AG04449 (cell line): ENCODE measurements around the gene RAD23A.
A peak's percentile ranks its signal among the peaks of the same experiment; 100 is the strongest.

Source experiments
- CTCF ChIA-PET: fragments of 350-600 bp; formaldehyde crosslinking; extraction: SDS; loops from one replicate; lab custom pipeline; 2021; ENCODE audit warnings: antibody characterized with exemption; lab: Yijun Ruan, JAX
- POLR2A ChIA-PET: fragments of 400-600, 350-600 bp; formaldehyde crosslinking; extraction: SDS; loops from one replicate; lab custom pipeline; 2020; ENCODE audit warnings: antibody characterized with exemption, inconsistent platforms; lab: Yijun Ruan, JAX
- DNase-seq: peaks from one replicate; pipeline ENCODE4 v3.0.0-alpha.2; 2010; ENCODE audit warnings: low read depth, low spot score
- H3K4me3 ChIP-seq: 2 replicates; pipeline ENCODE4 v1.5.1; 2011; ENCODE audit warnings: low read depth, mild to moderate bottlenecking, control low read depth, low read length
- TF ChIP-seq, protein P1 (sequence below): IDR thresholded peaks from one replicate; pipeline ENCODE4 v1.5.1; 2011; ENCODE audit warnings: mild to moderate bottlenecking, moderate library complexity, low read length, control low read depth, inconsistent platforms; ENCODE audit not compliant: insufficient read depth; ENCODE audit errors: missing control alignments

Gene RAD23A

DNA sequence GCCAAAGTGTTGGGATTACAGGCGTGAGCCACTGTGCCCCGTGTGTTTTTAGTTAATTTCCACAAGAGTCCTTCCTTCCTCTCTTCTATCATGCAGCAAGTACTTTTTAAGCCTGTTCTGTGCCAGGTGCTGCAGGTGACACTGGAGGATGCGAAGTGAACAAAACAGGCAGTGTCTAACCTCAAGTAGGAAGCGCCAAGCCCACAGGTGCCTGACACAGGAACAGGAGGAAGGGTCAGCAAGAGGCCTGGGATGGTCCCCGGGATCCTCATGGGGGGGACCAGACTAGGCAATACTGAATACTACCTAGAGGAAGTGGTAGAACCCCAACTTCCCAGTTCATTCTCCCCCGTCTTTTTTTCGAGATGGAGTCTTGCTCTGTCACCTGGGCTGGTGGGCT is 9.1 kb upstream of the RAD23A start:
- H3K4me3 ChIP-seq: no peak overlapping the region
- ChIA-PET POLR2A (no interaction called here), CTCF (interaction anchor here (1.2 kb wide), 1 partner anchor 28 kb away, joined by 3 read pairs; no protein-coding TSS in a partner anchor)
- TF ChIP-seq, protein P1, sequence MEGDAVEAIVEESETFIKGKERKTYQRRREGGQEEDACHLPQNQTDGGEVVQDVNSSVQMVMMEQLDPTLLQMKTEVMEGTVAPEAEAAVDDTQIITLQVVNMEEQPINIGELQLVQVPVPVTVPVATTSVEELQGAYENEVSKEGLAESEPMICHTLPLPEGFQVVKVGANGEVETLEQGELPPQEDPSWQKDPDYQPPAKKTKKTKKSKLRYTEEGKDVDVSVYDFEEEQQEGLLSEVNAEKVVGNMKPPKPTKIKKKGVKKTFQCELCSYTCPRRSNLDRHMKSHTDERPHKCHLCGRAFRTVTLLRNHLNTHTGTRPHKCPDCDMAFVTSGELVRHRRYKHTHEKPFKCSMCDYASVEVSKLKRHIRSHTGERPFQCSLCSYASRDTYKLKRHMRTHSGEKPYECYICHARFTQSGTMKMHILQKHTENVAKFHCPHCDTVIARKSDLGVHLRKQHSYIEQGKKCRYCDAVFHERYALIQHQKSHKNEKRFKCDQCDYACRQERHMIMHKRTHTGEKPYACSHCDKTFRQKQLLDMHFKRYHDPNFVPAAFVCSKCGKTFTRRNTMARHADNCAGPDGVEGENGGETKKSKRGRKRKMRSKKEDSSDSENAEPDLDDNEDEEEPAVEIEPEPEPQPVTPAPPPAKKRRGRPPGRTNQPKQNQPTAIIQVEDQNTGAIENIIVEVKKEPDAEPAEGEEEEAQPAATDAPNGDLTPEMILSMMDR: no peak
- DNase-seq: no peak

DNA sequence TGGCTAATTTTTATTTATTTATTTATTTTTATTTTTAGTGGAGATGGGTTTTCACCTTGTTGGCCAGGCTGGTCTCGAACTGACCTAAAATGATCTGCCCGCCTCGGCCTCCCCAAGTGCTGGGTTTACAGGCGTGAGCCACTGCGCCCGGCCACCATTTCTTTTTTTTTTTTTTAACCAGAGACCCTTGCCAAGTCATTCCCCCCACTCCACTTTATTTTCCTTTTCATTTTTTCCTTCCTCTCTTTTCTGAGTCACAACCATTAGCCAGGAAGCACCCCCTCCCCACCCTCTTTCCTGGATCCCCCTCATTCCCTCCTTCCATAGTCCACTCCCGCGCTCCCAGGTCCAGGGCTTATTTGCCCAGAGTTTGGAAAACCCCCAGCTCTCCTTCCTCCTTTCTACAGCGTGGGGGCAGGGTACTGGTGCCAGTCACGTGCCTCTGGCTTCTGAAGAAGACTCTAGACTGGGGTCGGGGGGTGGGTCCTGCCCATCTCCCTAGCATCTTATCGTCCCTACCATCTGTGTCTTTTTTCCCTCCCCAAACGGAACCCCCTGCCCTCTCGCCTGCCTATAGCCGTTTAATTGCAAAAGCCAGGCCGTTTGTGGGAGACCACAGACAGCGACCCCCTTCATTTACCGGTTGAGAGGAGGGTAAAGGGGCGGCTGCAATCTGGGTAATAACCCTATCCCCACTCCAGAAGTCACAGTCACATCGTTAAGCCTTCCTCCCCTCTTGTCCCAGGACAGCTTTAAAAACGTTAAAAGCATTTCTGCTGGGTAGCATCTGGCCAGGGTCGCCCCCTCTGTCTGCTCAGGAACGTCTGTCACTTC is 8.4 kb upstream of the RAD23A start:
- no peak for DNase-seq
- POLR2A ChIA-PET: interaction anchor here (0.7 to 0.9 kb wide), 2 partner anchors 9 to 16 kb away, joined by 3 read pairs; no protein-coding TSS in a partner anchor

DNA sequence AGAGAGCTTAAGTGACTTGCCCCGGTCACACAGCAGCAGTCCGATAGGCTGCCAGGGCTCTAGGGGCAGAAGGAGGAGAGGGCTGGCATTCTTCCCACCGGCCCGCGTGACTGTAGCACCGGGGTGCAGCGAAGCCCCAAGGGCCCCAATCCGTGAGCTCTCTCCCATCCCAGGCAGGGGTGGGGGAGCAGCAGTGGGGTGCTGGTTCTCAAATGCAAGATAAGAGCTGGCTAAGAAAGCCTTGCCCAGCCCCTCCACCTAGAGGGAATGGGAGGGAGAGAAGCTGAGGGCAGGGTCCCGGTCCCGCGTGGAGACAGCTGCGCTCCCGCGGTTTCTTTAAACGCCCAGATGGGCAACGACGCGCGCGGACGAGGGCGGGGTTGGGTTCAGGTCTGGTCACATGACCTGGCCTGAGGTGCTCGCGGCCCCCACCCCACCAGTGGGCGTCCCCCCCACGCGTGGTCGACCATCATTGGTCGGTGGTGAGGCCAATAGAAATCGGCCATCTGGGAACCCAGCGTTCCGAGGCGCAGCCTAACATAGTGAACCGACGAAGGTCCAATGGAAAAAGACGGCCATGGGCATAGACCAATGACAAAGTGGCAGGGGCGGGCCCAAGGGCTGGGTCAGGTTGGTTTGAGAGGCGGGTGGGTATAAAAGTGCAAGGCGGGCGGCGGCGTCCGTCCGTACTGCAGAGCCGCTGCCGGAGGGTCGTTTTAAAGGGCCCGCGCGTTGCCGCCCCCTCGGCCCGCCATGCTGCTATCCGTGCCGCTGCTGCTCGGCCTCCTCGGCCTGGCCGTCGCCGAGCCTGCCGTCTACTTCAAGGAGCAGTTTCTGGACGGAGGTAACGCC is 7.5 kb upstream of the RAD23A start, which contains the start of gene CALR:
TSS of gene CALR (plus strand) at position 683 of the 852 bp plus-strand sequence. CDS start at position 754, 71 bp downstream.
- ChIA-PET CTCF (interaction anchor here (1.0 to 1.3 kb wide), 3 partner anchors 28 to 155 kb away, joined by 3 to 5 read pairs (median 4); no protein-coding TSS in a partner anchor), POLR2A (interaction anchor here (0.7 to 0.9 kb wide), 2 partner anchors 8 to 15 kb away, joined by 3 read pairs; no protein-coding TSS in a partner anchor)
- TF ChIP-seq, protein P1: no peak
- DNase-seq: peak; percentile 94
- peak within 1 kb of the TSS; percentile 90 for H3K4me3 ChIP-seq

More for the DNA sequence above, 8.4 kb upstream of the RAD23A start:
- TF ChIP-seq, protein P1: no peak
- CTCF ChIA-PET: interaction anchor here (1.0 to 1.3 kb wide), 3 partner anchors 29 to 156 kb away, joined by 3 to 5 read pairs (median 4); no protein-coding TSS in a partner anchor
- peak overlapping the region; percentile 70 for H3K4me3 ChIP-seq

DNA sequence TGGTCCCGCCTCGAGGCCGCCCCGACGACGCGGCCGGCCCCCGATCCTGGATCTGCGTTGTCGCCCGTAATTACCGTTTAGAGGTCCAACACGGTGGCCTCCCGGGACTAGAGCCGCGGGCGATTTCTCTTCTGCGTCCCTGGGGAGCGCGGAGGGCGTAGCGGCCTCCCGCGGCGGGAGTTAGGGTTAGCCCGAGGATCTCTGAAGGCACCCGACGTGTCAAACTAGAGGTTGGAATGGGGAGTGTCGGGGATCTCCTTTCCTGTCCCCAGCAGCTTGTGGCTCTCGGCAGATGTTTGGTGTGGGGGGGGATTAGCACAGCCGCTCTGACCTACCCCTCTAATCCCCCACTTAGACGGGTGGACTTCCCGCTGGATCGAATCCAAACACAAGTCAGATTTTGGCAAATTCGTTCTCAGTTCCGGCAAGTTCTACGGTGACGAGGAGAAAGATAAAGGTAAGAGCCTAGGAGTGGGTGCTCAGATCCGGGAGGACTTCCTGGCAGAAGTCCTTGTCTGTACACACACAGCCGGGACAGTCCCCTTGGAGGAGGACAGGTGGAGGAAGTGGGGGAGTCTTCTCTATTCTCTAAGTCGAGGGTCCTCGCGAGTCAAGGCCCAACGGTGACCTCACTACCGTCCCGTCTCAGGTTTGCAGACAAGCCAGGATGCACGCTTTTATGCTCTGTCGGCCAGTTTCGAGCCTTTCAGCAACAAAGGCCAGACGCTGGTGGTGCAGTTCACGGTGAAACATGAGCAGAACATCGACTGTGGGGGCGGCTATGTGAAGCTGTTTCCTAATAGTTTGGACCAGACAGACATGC is 6.7 kb upstream of the RAD23A start:
- no peak for DNase-seq
- TF ChIP-seq, protein P1: no peak
- ChIA-PET CTCF (interaction anchor here (1.3 kb wide), 1 partner anchor 27 kb away, joined by 7 read pairs; no protein-coding TSS in a partner anchor), POLR2A (interaction anchor here (0.7 to 1.2 kb wide), 2 partner anchors 27 to 38 kb away, joined by 3 read pairs; no protein-coding TSS in a partner anchor)
- peak overlapping the region; percentile 90 for H3K4me3 ChIP-seq

DNA sequence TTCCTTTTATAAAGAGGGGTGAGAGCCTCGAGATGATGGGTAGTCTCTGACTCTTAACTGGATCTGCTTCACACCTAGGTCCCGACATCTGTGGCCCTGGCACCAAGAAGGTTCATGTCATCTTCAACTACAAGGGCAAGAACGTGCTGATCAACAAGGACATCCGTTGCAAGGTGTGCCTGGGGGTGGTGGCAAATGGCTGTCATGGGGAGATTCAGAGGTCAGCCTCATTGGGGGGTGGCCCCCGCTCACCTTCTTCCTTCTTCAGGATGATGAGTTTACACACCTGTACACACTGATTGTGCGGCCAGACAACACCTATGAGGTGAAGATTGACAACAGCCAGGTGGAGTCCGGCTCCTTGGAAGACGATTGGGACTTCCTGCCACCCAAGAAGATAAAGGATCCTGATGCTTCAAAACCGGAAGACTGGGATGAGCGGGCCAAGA is 5.7 kb upstream of the RAD23A start:
- TF ChIP-seq, protein P1: no peak
- CTCF ChIA-PET: interaction anchor here (1.3 kb wide), 1 partner anchor 26 kb away, joined by 7 read pairs; no protein-coding TSS in a partner anchor
- peak overlapping the region; percentile 90 for H3K4me3 ChIP-seq
- no peak for DNase-seq
- POLR2A ChIA-PET: interaction anchor here (0.7 to 1.2 kb wide), 2 partner anchors 26 to 37 kb away, joined by 3 read pairs; no protein-coding TSS in a partner anchor
